Heart left ventricle (tissue), 16 donors: Measurements from ENCODE around the gene PALLD. TPM values are rescaled to one million over a fixed set of nuclear protein-coding genes. Genes with fewer than 3 reads are reported as not detected.
A peak's percentile ranks its signal among the peaks of the same experiment; 100 is the strongest.

Experiments used
- ATAC-seq, 4 donors: fragments of 200-7000 bp; cut with Tn5 transposase; one replicate each; pipeline ENCODE4 v1.9.1; 2020 to 2022; ENCODE audit warnings: moderate library complexity in 4 of 4, mild to moderate bottlenecking in 3 of 4, moderate number of reproducible peaks in 1 of 4
- DNase-seq, 5 donors: peaks; one replicate each; pipeline ENCODE4 v3.0.0-alpha.2; 2020
- H3K27ac ChIP-seq, 12 donors: fragments of 200-600 bp; sonication (generic) in 4 of 12; one replicate each; pipeline versions ENCODE4 v1.5.0 to v1.8.0; 2016 to 2022; ENCODE audit warnings: mild to moderate bottlenecking in 2 of 12
- H3K27me3 ChIP-seq, 9 donors: fragments of 200-600 bp; sonication (generic) in 2 of 9; one replicate each; pipeline versions ENCODE4 v1.5.1 to v1.8.0; 2016 to 2022; ENCODE audit warnings: mild to moderate bottlenecking in 3 of 9
- H3K36me3 ChIP-seq, 9 donors: fragments of 200-600 bp; sonication (generic) in 2 of 9; one replicate each; pipeline versions ENCODE4 v1.5.0 to v1.8.0; 2018 to 2022; ENCODE audit warnings: mild to moderate bottlenecking in 2 of 9
- H3K4me1 ChIP-seq, 12 donors: fragments of 200-600 bp; sonication (generic) in 4 of 12; one replicate each; pipeline versions ENCODE4 v1.5.0 to v1.8.0; 2016 to 2022; ENCODE audit warnings: mild to moderate bottlenecking in 3 of 12
- H3K4me3 ChIP-seq, 12 donors: fragments of 200-600 bp; sonication (generic) in 4 of 12; one replicate each; pipeline versions ENCODE4 v1.5.0 to v1.8.0; 2017 to 2022; ENCODE audit warnings: mild to moderate bottlenecking in 9 of 12, moderate library complexity in 4 of 12
- H3K9me3 ChIP-seq, 12 donors: fragments of 200-600 bp; sonication (generic) in 4 of 12; one replicate each; pipeline versions ENCODE4 v1.5.0 to v1.8.0; 2016 to 2022; ENCODE audit warnings: mild to moderate bottlenecking in 1 of 12
- CTCF ChIP-seq, 12 donors: fragments of 200-600 bp; sonication (generic) in 4 of 12; IDR thresholded peaks; one replicate each; pipeline versions ENCODE4 v1.5.0 to v1.8.0; 2018 to 2022; ENCODE audit warnings: antibody characterized with exemption in 12 of 12, mild to moderate bottlenecking in 5 of 12
- POLR2A ChIP-seq, 2 donors: fragments of 450-650 bp; IDR thresholded peaks; one replicate each; pipeline ENCODE4 v1.6.1; 2017; ENCODE audit warnings: antibody characterized with exemption in 2 of 2, mild to moderate bottlenecking in 2 of 2, moderate library complexity in 2 of 2
- WGBS, 4 donors: extraction: QIAGEN DNeasy Blood & Tissue Kit in 2 of 4; methylation state at CpG; one replicate each; pipeline versions ENCODE4 v1.1.5 to v1.1.7; 2013 to 2018; 5-methylcytosine and 5-hydroxymethylcytosine counted together
- intact Hi-C, 10 donors: fragments of 100-400 bp; cut with DNase I; formaldehyde crosslinking; loops; one replicate each; pipeline versions ENCODE4 v1.11.1 to v1.14.2; 2022
- polyA plus RNA-seq, 2 donors: library from polyadenylated mRNA; stranded (reverse); fragments of 200-250 nt; gene quantifications; one replicate each; pipeline ENCODE4 v1.2.3, GENCODE V29; 2013
- total RNA-seq, 9 donors: library from RNA; depleted of rRNA in 2 of 9; stranded (reverse); fragments of >200 nt in 2 of 9; fragmentation: NEBNext Ultra II Directional in 3 of 9; extraction: Animal tissue kit (Norgen Biotek cat#: 25700) in 3 of 9; gene quantifications; one replicate each; pipeline versions ENCODE4 v1.1.0 to v1.2.4, GENCODE V29; 2016 to 2023
- donor health status: ischemic (EF 13 %, LVEDD 7.1; RV severe dilation, severe dysfunction).
- donor health status: healthy with polysubstance abuse.
- donor health status: DM: no; HTN: yes; CAD: no.
- donor health status: DM: no; HTN: no; CAD: no.
- donor health status: ischemic (EF 25% LVEDD 6.9; RV normal size, moderate dysfunction).
- donor health status: ischemic (EF 25% LVEDD 5.7; RV mildly dilated, moderate dysfunction).
- donor health status: healthy.
- donor health status: DM: yes; HTN: yes; CAD: no.
- donor health status: ischemic (EF 35%, LVEDD 5.7; RV mildly dilated, moderate dysfunction).
- donor health status: nonischemic (EF 11% LVEDD 7.7; RV severe dilation, severe dysfunction).
- donor health status: DM: yes; HTN: yes; CAD: no.
- donor health status: PGD.
- donor health status: ischemic (EF 29% LVEDD 5.4; RV normal size, mild dysfunction).
- donor health status: nonischemic (EF 23%, LVEDD 6.1; RV moderate dilation, normal function).

PALLD gene
- total and polyA plus RNA-seq, 11 donors = 193 to 1,428 (median 1,015) TPM

GRCh38 chr4:168654848-168655174 is 158.0 kb downstream of the PALLD start:
- no peak overlapping the region for H3K27ac ChIP-seq

GRCh38 chr4:168655182-168655581 is 158.3 kb downstream of the PALLD start:
- no peak for ATAC-seq
- Histone ChIP-seq H3K9me3 (no peaks in the 10 kb centered on the region), H3K27me3 (no peaks in the 10 kb centered on the region), H3K36me3 (no peaks in the 10 kb centered on the region), H3K4me1 (peaks cover 0 to 34% (median 3%) of the 10 kb centered on the region in 12 donors), H3K27ac (no peak overlapping the region), H3K4me3 (no peak overlapping the region)
- DNase-seq = no peak
- intact Hi-C loops = no loop called here
- 58 to 77% (median 72%) methylated on average over 3 of the region's 3 CpGs for WGBS, 4 donors
- TF ChIP-seq CTCF (IDR thresholded peaks at IDR 0.05) = no peak
- TF ChIP-seq POLR2A (IDR thresholded peaks at IDR 0.05) = no peak

More at GRCh38 chr4:168654848-168655174, 158.0 kb downstream of the PALLD start:
- Histone ChIP-seq H3K27me3 (no peaks in the 10 kb centered on the region), H3K4me3 (no peak overlapping the region), H3K36me3 (no peaks in the 10 kb centered on the region), H3K4me1 (peaks cover 0 to 31% (median 3%) of the 10 kb centered on the region in 12 donors), H3K9me3 (no peaks in the 10 kb centered on the region)
- no peak for DNase-seq
- intact Hi-C loops = no loop called here
- no peak for ATAC-seq
- no peak for TF ChIP-seq POLR2A (IDR thresholded peaks at IDR 0.05)
- no peak for TF ChIP-seq CTCF (IDR thresholded peaks at IDR 0.05)

- intact Hi-C loops = no loop called here
- Histone ChIP-seq H3K9me3 (no peaks in the 10 kb centered on the region), H3K4me1 (peaks cover 0 to 35% (median 3%) of the 10 kb centered on the region in 12 donors), H3K4me3 (no peak overlapping the region), H3K36me3 (no peaks in the 10 kb centered on the region), H3K27me3 (no peaks in the 10 kb centered on the region), H3K27ac (no peak overlapping the region)
- TF ChIP-seq POLR2A (IDR thresholded peaks at IDR 0.05) (no peak), CTCF (IDR thresholded peaks at IDR 0.05) (no peak)
- ATAC-seq (peak in 2 of 4 donors; percentile 40 to 53), DNase-seq (no peak)
- WGBS, 4 donors = 83 to 92% (median 86%) methylated on average over 4 of the region's 4 CpGs
Measured at GRCh38 chr4:168656055-168656660, 159.3 kb downstream of the PALLD start.

- TF ChIP-seq CTCF (IDR thresholded peaks at IDR 0.05) (no peak), POLR2A (IDR thresholded peaks at IDR 0.05) (no peak)
- Histone ChIP-seq H3K4me1 (peaks cover 0 to 36% (median 3%) of the 10 kb centered on the region in 12 donors), H3K36me3 (no peaks in the 10 kb centered on the region), H3K27ac (no peak overlapping the region), H3K27me3 (no peaks in the 10 kb centered on the region), H3K4me3 (no peak overlapping the region), H3K9me3 (no peaks in the 10 kb centered on the region)
- ATAC-seq (no peak), DNase-seq (no peak)
- 91 to 97% (median 96%) methylated on average over 3 of the region's 3 CpGs for WGBS, 4 donors
- intact Hi-C loops = no loop called here
Measured at GRCh38 chr4:168656946-168657473, 160.2 kb downstream of the PALLD start.
